Mucosa of rectum (tissue), 2 donors: ENCODE measurements around the gene KCNIP4.

Experiments used
- H3K27ac ChIP-seq, 2 donors: one replicate each; pipeline ENCODE4 v1.7.0; 2013; ENCODE audit warnings: inconsistent platforms in 2 of 2, low read depth in 2 of 2, low read length in 2 of 2
- H3K27me3 ChIP-seq, 2 donors: one replicate each; pipeline ENCODE4 v1.7.0; 2013; ENCODE audit warnings: low read length in 2 of 2; ENCODE audit not compliant: control insufficient read depth in 2 of 2, insufficient read depth in 2 of 2
- H3K36me3 ChIP-seq, 2 donors: one replicate each; pipeline ENCODE4 v1.7.0; 2013; ENCODE audit warnings: low read length in 2 of 2; ENCODE audit not compliant: control insufficient read depth in 2 of 2, insufficient read depth in 2 of 2
- H3K4me1 ChIP-seq, 2 donors: one replicate each; pipeline ENCODE4 v1.7.0; 2013; ENCODE audit warnings: low read length in 2 of 2, mild to moderate bottlenecking in 1 of 2; ENCODE audit not compliant: control insufficient read depth in 2 of 2, insufficient read depth in 2 of 2
- H3K4me3 ChIP-seq, 2 donors: one replicate each; pipeline ENCODE4 v1.7.0; 2013; ENCODE audit warnings: low read length in 2 of 2
- H3K9ac ChIP-seq, 2 donors: one replicate each; pipeline ENCODE4 v1.7.0; 2013; ENCODE audit warnings: low read length in 2 of 2, low read depth in 1 of 2, mild to moderate bottlenecking in 1 of 2
- H3K9me3 ChIP-seq, 2 donors: one replicate each; pipeline ENCODE4 v1.7.0; 2013; ENCODE audit warnings: low read length in 2 of 2; ENCODE audit not compliant: control insufficient read depth in 2 of 2
- donor health status: healthy.
- donor health status: Normal muscosa, but diverticular disease.

The KCNIP4 gene

GRCh38 chr4:21638171-21638725 is 310.3 kb downstream of the KCNIP4 start:
- Histone ChIP-seq H3K27ac (no peak overlapping the region), H3K9me3 (no peaks in the 10 kb centered on the region), H3K27me3 (no peaks in the 10 kb centered on the region), H3K36me3 (no peaks in the 10 kb centered on the region), H3K4me3 (no peak overlapping the region), H3K4me1 (no peaks in the 10 kb centered on the region), H3K9ac (no peak overlapping the region)

GRCh38 chr4:21628916-21629610 is 319.5 kb downstream of the KCNIP4 start:
- Histone ChIP-seq H3K9me3 (no peaks in the 10 kb centered on the region), H3K36me3 (no peaks in the 10 kb centered on the region), H3K4me1 (no peaks in the 10 kb centered on the region), H3K4me3 (no peak overlapping the region), H3K27ac (no peak overlapping the region), H3K27me3 (no peaks in the 10 kb centered on the region), H3K9ac (no peak overlapping the region)

GRCh38 chr4:21628116-21628670 is 320.4 kb downstream of the KCNIP4 start:
- Histone ChIP-seq H3K36me3 (no peaks in the 10 kb centered on the region), H3K9me3 (no peaks in the 10 kb centered on the region), H3K4me3 (no peak overlapping the region), H3K9ac (no peak overlapping the region), H3K27me3 (no peaks in the 10 kb centered on the region), H3K4me1 (no peaks in the 10 kb centered on the region), H3K27ac (no peak overlapping the region)

GRCh38 chr4:21625447-21625846 is 323.1 kb downstream of the KCNIP4 start:
- H3K4me1 ChIP-seq = no peaks in the 10 kb centered on the region
- no peaks in the 10 kb centered on the region for H3K36me3 ChIP-seq
- no peak overlapping the region for H3K27ac ChIP-seq
- H3K27me3 ChIP-seq = no peaks in the 10 kb centered on the region
- no peak overlapping the region for H3K9ac ChIP-seq
- H3K4me3 ChIP-seq = no peak overlapping the region
- H3K9me3 ChIP-seq = no peaks in the 10 kb centered on the region

GRCh38 chr4:21605006-21605405 is 343.6 kb downstream of the KCNIP4 start:
- H3K4me3 ChIP-seq = no peak overlapping the region
- H3K27me3 ChIP-seq = no peaks in the 10 kb centered on the region
- no peaks in the 10 kb centered on the region for H3K4me1 ChIP-seq
- no peaks in the 10 kb centered on the region for H3K36me3 ChIP-seq
- H3K27ac ChIP-seq = no peak overlapping the region
- H3K9ac ChIP-seq = no peak overlapping the region
- no peaks in the 10 kb centered on the region for H3K9me3 ChIP-seq

- Histone ChIP-seq H3K4me1 (no peaks in the 10 kb centered on the region), H3K9ac (no peak overlapping the region), H3K27me3 (no peaks in the 10 kb centered on the region), H3K27ac (no peak overlapping the region), H3K4me3 (no peak overlapping the region), H3K9me3 (no peaks in the 10 kb centered on the region), H3K36me3 (no peaks in the 10 kb centered on the region)
Measured at GRCh38 chr4:21596521-21596920, 352.1 kb downstream of the KCNIP4 start.

- no peak overlapping the region for H3K9ac ChIP-seq
- no peaks in the 10 kb centered on the region for H3K9me3 ChIP-seq
- no peak overlapping the region for H3K27ac ChIP-seq
- H3K36me3 ChIP-seq = no peaks in the 10 kb centered on the region
- H3K4me1 ChIP-seq = no peaks in the 10 kb centered on the region
- H3K4me3 ChIP-seq = no peak overlapping the region
- no peaks in the 10 kb centered on the region for H3K27me3 ChIP-seq
Measured at GRCh38 chr4:21593671-21594001, 354.9 kb downstream of the KCNIP4 start.

GRCh38 chr4:21592970-21593670 is 355.5 kb downstream of the KCNIP4 start:
- H3K4me3 ChIP-seq = no peak overlapping the region
- no peak overlapping the region for H3K27ac ChIP-seq
- H3K27me3 ChIP-seq = no peaks in the 10 kb centered on the region
- H3K9ac ChIP-seq = no peak overlapping the region
- no peaks in the 10 kb centered on the region for H3K36me3 ChIP-seq
- no peaks in the 10 kb centered on the region for H3K9me3 ChIP-seq
- no peaks in the 10 kb centered on the region for H3K4me1 ChIP-seq

GRCh38 chr4:21577056-21577455 is 371.5 kb downstream of the KCNIP4 start:
- H3K9me3 ChIP-seq = no peaks in the 10 kb centered on the region
- no peak overlapping the region for H3K9ac ChIP-seq
- no peak overlapping the region for H3K27ac ChIP-seq
- H3K4me1 ChIP-seq = no peaks in the 10 kb centered on the region
- H3K27me3 ChIP-seq = no peaks in the 10 kb centered on the region
- H3K36me3 ChIP-seq = no peaks in the 10 kb centered on the region
- H3K4me3 ChIP-seq = no peak overlapping the region

GRCh38 chr4:21571100-21571499 is 377.5 kb downstream of the KCNIP4 start:
- Histone ChIP-seq H3K4me1 (no peaks in the 10 kb centered on the region), H3K36me3 (no peaks in the 10 kb centered on the region), H3K4me3 (no peak overlapping the region), H3K9me3 (no peaks in the 10 kb centered on the region), H3K27ac (no peak overlapping the region), H3K9ac (no peak overlapping the region), H3K27me3 (no peaks in the 10 kb centered on the region)
